ENCODE measurements around the gene KRT39.
"Not testable (repeated sequence)": the region's sequence is repeated elsewhere in the genome, so short reads cannot be mapped to it uniquely, and the experiment has no call there.

The KRT39 gene

DNA sequence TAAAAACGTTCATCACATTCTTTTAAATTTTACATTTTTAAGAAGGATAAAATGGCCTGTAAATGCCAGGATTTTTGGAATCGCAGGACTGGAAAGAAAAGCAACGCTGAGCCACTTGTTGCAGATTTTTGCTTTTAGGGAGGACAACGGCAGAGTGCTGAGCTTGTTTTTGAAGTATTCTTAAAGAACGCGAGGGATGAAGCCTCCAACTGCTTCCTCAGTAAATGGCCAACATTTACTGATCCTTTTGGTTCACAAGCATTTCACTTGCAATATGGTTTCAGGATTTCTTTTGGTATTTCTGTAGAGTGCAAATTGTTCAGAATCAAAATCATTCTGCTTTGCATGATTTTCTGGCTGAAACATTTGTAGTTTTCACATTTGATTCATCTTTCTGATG lies 26.5 kb downstream of the KRT39 start:
- no peak for DNase-seq (ENCODE audit: low read depth, low spot score)

DNA sequence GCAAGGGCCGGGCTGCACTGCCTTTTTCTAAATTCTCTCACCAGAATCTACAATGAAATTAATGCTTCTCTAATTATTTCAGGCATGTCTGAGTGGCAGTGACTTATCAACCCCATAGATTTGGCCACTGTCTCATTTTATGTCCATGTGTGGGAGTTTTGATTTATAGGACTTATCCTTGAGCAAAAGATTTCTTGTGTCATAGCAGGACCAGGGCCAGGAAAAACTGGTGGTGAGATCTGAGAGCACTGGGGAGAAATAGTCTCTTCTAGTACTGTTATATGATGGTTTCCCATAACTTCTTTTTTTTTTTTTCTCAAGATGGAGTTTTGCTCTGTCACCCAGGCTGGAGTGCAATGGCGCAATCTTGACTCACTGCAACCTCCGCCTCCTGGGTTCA lies 27.8 kb downstream of the KRT39 start:
- no peak for DNase-seq (ENCODE audit: low read depth, low spot score)

DNA sequence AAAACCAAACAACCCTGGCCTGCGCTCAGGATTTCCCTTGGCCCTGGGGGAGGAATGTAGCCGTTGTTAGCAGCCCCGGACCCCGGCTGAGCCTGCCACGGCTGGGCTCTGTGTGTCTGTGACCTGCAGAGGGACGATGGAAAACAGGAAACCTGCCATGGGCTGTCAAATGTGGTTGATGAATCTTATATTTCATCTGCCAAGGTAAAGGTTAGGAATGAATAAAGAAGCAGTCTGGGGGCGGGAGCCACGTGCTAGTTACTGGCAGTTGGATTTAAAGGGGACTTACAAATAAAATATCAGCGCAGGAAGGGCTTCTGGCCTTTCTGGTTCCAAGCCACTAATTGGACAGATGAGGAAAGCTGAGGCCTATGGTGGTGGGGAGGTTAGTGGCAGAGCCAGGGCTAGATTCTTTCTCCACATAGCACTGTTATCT lies 29.3 kb downstream of the KRT39 start, which contains the start of gene KRT23:
Gene KRT23, minus strand, starts transcription at position 263 of the 436 bp plus-strand sequence. CDS start 1,043 bp downstream, outside the sequence.
- DNase-seq (ENCODE audit: low read depth, low spot score): no peak

DNA sequence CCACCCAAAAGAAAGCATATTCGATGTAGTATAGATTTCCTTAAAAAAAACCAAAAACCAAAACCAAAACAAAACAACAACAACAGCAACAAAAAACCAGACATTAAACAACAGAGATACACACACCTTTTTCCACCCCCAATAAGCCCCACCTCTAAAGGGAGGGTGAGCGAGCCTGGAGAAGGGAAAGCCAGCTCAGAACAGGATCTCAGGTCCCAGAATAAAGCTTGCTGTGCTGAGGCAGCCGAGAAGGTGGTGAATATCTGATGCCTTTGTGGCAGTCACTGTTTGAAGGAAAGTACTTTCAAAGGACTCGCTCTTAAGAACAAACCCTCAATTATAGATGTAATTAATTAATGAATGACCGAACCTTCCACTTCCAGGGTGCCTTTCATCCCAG lies 29.8 kb downstream of the KRT39 start:
- DNase-seq (ENCODE audit: low read depth, low spot score): no peak

DNA sequence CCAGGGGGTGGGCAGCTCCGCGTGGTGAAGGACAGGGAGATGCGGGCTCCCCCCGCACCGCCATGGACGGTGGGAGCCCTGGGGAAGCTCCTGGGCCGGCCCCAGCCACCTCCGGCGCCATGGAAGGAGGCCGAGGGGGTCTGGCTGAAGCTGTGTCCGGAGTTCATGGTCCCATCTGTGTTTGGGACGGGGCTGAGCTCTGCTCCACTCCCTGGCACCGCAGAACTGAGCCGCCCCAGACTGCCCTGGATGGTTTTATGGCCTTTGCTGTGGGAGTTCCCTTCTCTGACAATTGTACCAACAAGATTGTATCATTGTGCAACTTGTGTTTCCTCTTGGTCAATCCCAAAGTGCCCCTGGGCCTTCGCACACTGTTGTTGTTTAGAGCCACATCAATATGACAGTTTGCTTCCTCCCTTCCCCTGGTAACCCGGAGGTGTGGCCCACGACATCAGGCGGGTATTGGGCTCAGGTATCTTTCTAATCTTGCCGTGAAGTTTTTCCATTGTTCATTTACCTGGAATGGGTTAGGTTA lies 30.2 kb downstream of the KRT39 start:
- DNase-seq (ENCODE audit: low read depth, low spot score): no peak

DNA sequence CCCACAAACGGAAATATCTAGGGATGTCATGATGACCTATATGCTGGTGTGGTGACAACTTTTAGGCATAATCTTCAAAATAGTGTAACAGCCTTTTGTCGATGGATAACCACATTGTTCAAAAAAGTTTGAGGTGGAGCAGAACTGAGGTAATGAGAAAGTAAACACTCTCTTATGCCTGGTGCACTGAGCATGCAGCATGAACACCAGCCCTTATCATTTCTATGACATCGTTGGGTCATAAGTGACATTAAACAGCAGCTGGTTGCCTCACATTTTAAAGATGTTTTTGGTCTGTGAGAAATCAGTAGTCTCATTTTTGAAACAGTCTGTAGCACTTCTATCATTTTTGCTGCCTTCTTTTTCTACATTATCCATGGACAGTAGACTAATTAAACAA lies 31.1 kb downstream of the KRT39 start:
- no peak for DNase-seq (ENCODE audit: low read depth, low spot score)

DNA sequence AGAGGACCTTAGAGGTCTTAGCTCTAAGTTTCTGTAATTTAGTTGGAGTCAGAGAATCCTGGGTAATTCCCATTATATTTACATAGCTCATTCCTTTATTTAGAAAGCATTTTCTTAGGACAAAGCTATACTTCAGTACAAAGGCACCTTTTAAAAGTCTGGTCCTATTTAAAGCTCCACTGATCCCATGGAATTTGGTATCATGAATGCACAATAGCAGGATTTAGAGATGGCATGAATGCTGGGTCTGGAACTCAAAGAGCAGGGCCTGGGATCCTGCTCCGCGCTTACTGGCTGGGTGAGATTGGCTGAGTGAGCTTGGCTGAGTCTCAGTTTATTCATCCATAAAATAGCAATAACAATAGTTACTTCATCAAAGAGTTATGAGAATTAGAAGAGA lies 34.1 kb downstream of the KRT39 start:
- DNase-seq (ENCODE audit: low read depth, low spot score): no peak

DNA sequence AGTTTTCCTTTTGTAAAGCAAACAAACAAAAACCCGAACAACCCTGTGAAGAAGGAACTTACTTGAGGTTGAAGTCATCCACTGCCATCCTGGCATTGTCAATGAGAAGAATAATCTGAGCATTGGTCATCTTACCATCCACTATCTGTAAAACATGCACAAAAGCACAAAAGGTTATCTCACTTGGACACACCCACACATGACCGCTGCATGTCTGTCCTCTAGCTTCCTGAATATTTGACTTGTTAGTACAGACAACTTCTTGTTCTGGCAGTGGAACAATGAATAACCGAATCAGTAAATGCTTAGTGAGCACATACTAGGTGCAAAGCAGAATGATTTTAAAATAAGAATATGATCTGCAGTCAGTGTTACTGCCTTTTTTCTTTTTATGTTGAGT lies 35.4 kb downstream of the KRT39 start:
- DNase-seq (ENCODE audit: low read depth, low spot score): no peak

DNA sequence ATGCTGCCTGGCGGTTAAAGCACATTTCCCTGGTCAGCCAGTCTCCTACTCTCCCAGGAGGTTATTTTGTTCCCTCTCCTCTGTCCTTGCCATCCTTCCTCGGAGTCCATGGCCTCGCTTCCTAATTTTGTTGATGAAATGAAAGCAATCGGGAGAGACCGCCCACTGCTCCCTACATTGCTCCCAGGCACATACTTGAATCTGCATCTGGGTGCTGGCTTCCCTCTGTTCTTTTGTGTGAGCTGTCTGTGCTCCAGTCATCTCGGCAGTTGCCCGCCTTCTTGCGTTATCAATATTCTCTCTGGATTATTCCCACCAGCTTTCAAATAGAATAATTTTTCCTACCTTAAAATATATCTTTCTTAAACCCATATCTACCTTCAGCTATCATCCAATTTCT lies 40.4 kb downstream of the KRT39 start:
- no peak for DNase-seq (ENCODE audit: low read depth, low spot score)

DNA sequence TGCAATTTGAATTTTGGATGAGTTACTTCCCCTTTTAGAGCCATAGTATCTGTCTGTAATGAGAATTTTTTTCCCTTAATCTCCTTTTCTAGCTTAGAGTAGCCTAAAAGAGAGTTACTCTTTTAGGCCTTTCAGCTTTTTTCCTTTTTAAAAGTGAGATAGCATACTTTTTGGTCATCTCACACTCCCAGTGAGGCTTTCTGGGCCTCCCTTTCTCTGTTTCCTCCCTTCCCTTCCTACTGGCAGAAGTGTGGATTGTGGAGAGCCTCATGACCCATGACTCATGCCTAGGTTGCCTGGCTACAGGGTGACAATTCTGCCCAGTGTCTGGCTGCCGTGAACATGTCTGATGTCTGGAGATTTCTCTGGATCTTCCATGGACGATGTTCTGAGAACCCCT lies 44.5 kb downstream of the KRT39 start:
- no peak for DNase-seq (ENCODE audit: low read depth, low spot score)

DNA sequence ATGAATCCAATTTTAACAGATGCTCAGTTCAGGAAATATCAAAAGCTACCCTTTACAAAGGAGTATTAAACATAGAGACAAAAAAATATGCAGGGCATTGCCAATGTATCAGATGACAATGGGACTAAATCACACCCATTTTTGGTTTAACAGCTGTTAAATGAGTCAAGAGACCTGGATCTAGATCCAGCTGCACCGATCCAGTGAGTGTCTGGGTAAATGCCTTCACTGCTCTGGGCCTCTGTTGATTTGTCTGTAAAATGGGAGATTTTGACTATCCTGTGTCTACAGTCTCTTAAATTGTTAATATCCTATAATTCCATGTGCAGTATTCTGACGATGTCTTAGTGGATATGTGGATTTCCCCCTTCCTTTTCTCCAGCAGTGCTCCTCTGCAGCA lies 45.7 kb downstream of the KRT39 start:
- no peak for DNase-seq (ENCODE audit: low read depth, low spot score)

DNA sequence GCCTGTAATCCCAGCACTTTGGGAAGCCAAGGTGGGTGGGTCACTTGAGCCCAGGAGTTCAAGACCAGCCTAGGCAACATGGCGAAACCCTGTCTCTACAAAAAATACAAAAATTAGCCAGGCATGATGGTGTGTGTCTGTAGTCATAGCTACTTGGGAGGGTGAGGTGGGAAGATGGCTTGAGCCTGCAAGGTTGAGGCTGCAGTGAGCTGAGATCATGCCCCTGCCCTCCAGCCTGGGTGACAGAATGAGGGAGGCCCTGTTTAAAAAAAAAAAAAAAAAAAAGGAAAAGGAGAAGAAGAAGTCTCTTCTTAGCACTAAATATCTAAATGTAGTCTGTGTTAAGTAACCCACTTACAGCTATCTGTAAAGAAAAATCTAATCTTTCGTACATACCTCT lies 49.6 kb downstream of the KRT39 start:
- DNase-seq (ENCODE audit: low read depth, low spot score): not testable (repeated sequence)

DNA sequence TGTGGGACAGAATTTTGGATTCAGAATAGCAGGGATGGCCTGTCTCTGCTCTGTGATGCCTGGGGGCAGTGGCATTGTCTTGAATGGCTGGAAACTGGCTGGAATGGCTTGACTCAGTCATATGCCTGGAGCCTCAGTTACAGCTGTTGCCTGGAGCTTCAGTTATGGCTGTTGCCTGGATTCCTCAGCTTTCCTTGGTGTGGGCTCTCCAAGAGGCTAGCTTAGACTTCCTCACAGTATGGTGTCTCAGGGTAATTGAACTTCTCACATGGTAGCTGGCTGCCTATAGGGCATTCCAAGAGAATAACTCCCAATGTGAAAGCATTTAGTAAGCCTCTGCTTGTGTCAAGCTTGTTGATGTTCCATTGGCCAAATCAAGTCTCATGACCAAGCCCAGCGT lies 50.4 kb downstream of the KRT39 start:
- no peak for DNase-seq (ENCODE audit: low read depth, low spot score)

DNA sequence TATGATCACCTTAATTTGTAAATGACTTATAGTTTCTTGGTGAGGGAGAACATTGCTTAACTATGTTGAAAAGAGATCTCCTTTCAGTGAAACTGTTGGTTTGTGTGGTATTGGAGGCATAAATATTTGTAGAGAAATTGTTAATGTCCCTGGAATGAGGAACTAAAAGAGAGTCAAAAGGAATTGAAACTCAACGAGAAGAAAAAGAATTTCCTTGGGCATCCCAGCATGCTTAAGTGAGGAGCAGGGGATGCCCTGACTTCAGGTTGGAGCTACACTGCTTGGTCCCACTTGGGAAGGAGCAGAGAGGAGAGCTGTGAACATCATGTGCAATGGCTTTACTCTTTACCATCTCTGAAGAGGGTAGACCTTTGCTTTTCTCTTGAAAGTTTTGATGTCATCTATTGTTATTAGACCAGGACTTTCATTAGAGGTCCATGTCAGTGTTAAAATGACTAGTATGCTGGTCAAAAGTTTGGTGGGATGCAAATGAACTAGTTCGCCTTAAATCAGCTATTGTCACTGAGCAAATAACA lies 51.0 kb downstream of the KRT39 start:
- DNase-seq (ENCODE audit: low read depth, low spot score): no peak

DNA sequence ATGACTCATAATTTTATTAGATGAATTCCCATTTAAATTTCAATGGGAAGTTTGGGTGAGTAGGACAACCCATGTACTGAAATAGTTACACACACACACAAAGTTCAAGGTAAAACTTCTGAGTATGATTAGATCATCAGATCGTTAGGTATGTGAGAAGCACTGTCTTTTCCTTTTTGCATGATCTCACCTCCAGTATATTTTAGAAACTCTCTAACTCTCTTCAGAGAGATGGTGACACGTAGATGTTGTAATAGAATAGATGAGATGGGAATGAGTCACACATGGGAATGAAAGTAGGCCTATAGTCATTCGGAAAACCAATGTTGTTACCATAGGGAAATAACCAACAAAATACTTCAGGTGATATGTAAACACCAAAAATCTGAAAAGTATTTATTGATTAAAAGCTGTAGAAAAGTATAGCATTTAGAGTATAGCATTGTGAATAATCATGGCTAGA lies 51.5 kb downstream of the KRT39 start:
- no peak for DNase-seq (ENCODE audit: low read depth, low spot score)

DNA sequence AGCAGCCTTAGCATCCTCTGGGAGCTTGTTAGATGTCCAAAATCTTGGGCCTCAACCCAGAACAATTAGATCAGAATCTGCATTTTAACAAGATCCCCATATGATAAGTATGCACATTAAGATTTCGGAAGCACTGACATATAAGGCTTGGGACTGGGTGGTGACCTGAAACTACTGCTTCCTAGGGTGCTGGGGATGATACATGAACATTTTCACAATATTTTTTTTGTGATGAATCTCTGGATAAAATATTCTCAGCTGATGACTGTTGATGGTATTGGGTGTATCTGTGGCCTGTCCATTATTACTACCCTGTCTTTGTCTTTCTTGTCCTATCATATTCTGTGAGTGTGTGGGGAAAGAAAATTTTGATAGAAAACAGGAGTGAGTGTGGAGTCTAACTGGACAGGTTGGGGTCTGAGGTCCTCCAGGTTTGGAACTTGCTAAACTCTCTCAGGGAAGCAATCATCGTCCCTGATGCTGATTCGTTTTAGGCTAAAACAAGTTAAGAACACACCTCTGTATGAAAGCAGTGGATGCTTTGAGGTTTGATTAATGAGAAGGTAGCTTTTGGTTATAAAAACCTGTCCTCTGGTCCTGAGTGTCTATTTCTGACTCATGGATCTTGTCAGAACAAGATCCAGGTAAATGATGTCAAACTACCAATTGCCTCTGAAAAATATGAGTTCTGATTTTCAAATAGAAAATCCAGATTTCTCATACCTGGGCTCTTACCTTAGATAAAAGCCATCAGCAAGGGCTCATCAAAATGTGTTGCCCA lies 52.5 kb downstream of the KRT39 start:
- no peak for DNase-seq (ENCODE audit: low read depth, low spot score)

DNA sequence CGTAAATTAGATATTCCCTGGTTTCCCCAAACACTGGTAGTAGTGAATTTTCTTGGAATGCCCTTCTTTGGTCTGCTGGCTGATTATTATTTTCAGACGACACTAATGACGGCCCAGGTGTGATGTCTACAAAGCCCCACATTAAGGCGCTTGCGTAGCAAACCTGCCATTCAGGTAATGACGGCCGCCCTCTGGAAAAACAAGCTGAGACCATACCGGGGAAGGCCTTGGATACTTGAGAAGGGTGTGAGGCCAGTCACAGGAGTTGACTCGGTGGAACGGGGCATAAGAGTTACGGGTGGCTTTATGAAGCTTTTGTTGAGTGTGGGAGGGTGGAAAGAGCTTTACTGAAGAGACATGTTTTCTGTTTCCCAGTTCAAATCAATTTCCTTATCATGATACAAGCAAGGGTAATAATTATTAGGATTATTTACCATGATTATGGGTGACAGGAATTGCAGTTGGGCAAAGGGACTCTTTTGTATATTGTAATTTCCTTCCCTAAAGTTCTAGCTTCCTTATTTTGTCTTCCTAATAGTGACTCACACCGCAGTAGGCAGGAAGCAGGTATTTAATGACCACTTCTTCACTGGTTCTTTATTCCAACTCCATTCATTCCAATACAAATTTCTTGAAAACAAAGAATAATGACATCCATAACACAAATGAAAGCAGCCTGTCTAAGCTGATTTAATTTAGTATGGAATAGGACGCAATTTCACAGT lies 54.1 kb downstream of the KRT39 start:
- no peak for DNase-seq (ENCODE audit: low read depth, low spot score)

DNA sequence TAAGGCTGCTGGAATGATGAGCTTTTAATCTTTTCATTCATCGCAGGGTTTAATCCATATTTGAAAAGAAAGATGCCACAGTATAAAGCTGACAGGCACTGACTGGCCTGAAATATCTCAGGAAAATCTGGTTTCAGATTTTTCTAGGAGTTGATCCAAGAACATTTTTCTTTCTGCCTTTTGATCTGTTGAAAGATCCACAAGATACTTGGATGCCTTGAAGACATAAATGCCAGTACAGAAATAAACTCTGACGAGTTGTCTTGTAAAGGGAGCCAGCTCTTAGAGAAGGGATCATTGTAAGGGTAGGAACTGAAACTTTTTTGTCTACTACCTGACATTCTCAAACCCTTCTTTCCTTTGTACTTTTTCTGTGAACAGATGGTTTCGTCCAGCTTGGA lies 56.3 kb downstream of the KRT39 start:
- DNase-seq (ENCODE audit: low read depth, low spot score): no peak

DNA sequence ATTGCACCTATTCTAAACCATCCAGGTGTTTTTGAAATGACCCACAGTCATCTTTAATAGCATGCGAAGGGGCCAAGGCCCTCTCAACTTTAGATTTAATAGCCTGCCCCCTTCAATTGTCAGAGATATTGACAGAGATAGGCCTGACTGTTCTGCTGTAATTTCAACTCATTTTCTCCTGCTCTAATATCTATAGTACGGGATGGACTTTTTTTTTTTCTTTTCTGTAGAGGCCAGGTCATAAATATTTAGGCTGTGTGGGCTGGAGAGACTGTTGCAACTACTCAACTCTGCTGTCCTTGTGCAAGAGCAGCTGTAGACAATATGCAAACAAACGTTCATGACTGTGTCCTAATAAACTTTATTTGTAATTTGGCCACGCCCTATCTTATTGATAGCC lies 57.0 kb downstream of the KRT39 start:
- no peak for DNase-seq (ENCODE audit: low read depth, low spot score)

DNA sequence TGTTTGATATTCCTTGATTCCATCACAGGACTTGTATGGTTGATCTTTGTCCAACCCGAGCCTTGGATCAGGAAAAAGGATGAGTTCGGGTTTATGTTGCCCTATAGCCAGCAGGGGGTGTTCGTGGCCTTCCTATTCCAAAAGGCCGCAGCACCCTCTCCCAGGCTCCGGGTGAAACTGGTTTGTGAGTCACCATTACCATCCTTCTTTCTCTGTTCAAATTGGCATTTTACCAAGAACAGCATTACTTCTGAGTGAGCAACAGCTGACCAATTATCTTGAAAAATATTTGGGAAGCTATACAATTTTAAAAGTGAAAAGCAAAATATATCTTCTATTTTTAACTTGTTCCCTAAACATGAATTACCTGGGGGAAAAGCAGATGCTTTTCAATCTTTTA lies 57.4 kb downstream of the KRT39 start:
- DNase-seq (ENCODE audit: low read depth, low spot score): peak; percentile 93

Data from smooth muscle cell of the brain vasculature (primary cell).